Body of pancreas (tissue), 4 donors: ENCODE results near the gene UBR3.

Source experiments
- POLR2A ChIP-seq, 3 donors: fragments of 450-650 bp; IDR thresholded peaks; one replicate each; pipeline ENCODE4 v1.6.1; 2016; ENCODE audit warnings: antibody characterized with exemption in 3 of 3, mild to moderate bottlenecking in 2 of 3
- TF ChIP-seq, protein P1 (sequence below), 7 experiments: fragments of 450-650 bp in 4 of 7; fragments of 200-600 bp in 3 of 7; sonication (generic) in 3 of 7; IDR thresholded peaks; one replicate each; pipeline ENCODE4 v1.5.1; 2016 to 2019; ENCODE audit warnings: antibody characterized with exemption in 7 of 7

DNA sequence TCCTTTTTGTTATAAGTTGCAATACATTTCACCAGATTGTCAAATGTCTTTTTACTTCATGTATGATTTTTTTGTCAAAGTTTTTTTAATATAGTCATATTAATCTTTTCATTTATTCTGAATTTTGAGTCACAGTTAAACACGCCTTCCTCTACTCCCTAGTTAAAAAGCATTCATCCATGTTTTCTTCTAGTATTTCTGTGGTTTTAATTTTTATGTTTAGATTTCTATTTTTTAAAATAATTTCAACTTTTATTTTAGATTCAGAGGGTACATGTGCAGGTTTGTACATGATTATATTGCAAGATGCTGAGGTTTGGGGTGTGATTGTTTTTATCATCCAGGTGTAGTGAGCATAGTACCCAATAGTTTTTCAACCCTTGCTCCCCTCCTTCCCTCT, 204.0 kb downstream of the UBR3 start:
- TF ChIP-seq, protein P1, sequence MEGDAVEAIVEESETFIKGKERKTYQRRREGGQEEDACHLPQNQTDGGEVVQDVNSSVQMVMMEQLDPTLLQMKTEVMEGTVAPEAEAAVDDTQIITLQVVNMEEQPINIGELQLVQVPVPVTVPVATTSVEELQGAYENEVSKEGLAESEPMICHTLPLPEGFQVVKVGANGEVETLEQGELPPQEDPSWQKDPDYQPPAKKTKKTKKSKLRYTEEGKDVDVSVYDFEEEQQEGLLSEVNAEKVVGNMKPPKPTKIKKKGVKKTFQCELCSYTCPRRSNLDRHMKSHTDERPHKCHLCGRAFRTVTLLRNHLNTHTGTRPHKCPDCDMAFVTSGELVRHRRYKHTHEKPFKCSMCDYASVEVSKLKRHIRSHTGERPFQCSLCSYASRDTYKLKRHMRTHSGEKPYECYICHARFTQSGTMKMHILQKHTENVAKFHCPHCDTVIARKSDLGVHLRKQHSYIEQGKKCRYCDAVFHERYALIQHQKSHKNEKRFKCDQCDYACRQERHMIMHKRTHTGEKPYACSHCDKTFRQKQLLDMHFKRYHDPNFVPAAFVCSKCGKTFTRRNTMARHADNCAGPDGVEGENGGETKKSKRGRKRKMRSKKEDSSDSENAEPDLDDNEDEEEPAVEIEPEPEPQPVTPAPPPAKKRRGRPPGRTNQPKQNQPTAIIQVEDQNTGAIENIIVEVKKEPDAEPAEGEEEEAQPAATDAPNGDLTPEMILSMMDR (IDR thresholded peaks at IDR 0.05), result no peak
- no peak for TF ChIP-seq POLR2A (IDR thresholded peaks at IDR 0.05)
